ENCODE data around the gene TREML4.

Gene TREML4

DNA sequence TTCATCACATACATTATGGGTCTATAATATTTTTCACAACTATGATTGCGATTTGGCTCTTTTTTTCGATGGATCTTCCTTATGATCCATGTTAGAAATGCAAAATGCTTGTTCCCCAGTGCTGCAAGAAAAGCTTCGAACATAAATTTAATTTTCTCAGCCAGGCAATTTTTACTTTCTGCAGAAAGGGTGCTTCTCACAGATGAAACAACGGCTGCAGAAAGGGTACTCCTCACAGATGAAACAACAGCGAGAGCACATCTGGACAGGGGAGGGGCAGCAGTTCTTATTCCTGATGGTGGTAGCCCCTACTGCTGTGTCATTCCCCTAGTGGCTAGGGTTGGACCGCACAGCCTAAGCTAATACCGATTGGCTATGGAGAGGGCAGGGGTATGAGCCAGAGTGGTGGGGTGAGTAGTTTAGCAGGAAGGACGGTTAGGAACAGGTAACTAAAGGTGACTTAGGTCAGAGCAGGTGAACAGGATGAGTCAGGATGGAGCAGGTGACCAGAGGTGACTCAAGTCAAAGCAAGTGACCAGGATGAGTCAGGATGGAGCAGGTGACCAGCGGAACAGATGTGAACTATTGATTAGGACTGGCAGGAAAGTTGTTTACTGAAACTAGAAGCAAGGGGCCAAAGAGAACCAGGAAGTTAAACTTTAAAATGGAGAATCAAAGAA is 13.4 kb upstream of the TREML4 start:
- Histone ChIP-seq H3K9me3 (ENCODE audit: control insufficient read depth, low read length) (peaks cover 3% of the 10 kb centered on the region), H3K9ac (no peak overlapping the region), H3K4me1 (no peaks in the 10 kb centered on the region), H3K4me3 (ENCODE audit: low read depth, low read length) (no peak overlapping the region), H3K36me3 (ENCODE audit: control insufficient read depth, insufficient read depth, low read length) (no peaks in the 10 kb centered on the region), H2AFZ (no peak overlapping the region), H3K4me2 (ENCODE audit: low read length) (no peak overlapping the region), H3K79me2 (no peaks in the 10 kb centered on the region), H3K27ac (no peak overlapping the region), H3K27me3 (ENCODE audit: control insufficient read depth, insufficient read depth, low read length) (no peaks in the 10 kb centered on the region)
- TF ChIP-seq, protein P1, sequence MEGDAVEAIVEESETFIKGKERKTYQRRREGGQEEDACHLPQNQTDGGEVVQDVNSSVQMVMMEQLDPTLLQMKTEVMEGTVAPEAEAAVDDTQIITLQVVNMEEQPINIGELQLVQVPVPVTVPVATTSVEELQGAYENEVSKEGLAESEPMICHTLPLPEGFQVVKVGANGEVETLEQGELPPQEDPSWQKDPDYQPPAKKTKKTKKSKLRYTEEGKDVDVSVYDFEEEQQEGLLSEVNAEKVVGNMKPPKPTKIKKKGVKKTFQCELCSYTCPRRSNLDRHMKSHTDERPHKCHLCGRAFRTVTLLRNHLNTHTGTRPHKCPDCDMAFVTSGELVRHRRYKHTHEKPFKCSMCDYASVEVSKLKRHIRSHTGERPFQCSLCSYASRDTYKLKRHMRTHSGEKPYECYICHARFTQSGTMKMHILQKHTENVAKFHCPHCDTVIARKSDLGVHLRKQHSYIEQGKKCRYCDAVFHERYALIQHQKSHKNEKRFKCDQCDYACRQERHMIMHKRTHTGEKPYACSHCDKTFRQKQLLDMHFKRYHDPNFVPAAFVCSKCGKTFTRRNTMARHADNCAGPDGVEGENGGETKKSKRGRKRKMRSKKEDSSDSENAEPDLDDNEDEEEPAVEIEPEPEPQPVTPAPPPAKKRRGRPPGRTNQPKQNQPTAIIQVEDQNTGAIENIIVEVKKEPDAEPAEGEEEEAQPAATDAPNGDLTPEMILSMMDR (IDR thresholded peaks at IDR 0.05), result no peak

DNA sequence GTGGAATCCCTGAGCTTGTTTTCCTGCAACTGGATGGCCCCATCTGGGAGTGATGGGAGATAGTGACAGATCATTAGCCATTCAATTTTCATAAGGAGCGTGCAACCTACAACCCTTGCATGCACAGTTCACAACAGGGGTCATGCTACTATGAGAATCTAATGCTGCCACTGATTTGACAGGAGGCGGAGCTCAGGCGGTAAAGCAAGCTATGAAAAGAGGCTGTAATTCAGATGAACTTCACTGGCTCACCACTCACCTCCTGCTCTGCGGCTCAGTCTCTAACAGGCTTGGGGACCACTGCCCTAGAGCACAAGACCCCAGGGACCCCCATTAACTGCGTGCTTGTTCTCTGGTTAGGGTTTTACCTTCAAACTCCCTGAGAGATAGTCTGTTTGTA is 12.4 kb upstream of the TREML4 start:
- H3K4me1 ChIP-seq, result no peaks in the 10 kb centered on the region
- H3K9me3 ChIP-seq (ENCODE audit: control insufficient read depth, low read length), result peaks cover 3% of the 10 kb centered on the region
- no peak overlapping the region for H3K27ac ChIP-seq
- no peaks in the 10 kb centered on the region for H3K27me3 ChIP-seq (ENCODE audit: control insufficient read depth, insufficient read depth, low read length)
- no peak overlapping the region for H2AFZ ChIP-seq
- no peak overlapping the region for H3K9ac ChIP-seq
- no peak overlapping the region for H3K4me2 ChIP-seq (ENCODE audit: low read length)
- no peaks in the 10 kb centered on the region for H3K79me2 ChIP-seq
- no peak overlapping the region for H3K4me3 ChIP-seq (ENCODE audit: low read depth, low read length)
- H3K36me3 ChIP-seq (ENCODE audit: control insufficient read depth, insufficient read depth, low read length), result no peaks in the 10 kb centered on the region
- TF ChIP-seq, protein P1 (IDR thresholded peaks at IDR 0.05), result no peak

DNA sequence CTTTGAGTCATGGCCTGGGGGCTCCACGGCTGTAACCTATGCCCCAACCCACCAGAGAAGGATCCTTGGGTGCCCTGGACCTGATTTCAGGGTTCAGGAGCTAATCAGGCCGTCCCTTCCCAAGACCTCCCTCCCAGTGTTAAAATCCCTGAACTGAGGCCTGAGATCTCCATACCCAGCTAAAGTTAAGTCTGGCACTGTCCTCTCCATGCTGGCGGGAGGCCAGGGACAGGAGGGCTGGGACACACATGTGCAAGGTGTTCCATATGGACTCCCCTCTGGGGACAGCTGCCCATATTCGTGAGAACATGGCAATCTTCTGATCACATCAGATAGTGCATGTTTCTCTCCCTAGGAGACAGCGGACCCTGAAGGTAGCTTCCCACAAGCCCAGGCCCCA is 11.5 kb upstream of the TREML4 start:
- no peaks in the 10 kb centered on the region for H3K4me1 ChIP-seq
- H3K27ac ChIP-seq, result no peak overlapping the region
- TF ChIP-seq, protein P1 (IDR thresholded peaks at IDR 0.05), result no peak
- H3K27me3 ChIP-seq (ENCODE audit: control insufficient read depth, insufficient read depth, low read length), result no peaks in the 10 kb centered on the region
- no peaks in the 10 kb centered on the region for H3K36me3 ChIP-seq (ENCODE audit: control insufficient read depth, insufficient read depth, low read length)
- H3K9me3 ChIP-seq (ENCODE audit: control insufficient read depth, low read length), result peaks cover 3% of the 10 kb centered on the region
- no peak overlapping the region for H3K4me3 ChIP-seq (ENCODE audit: low read depth, low read length)
- no peak overlapping the region for H3K9ac ChIP-seq
- no peak overlapping the region for H3K4me2 ChIP-seq (ENCODE audit: low read length)
- H2AFZ ChIP-seq, result no peak overlapping the region
- H3K79me2 ChIP-seq, result no peaks in the 10 kb centered on the region

DNA sequence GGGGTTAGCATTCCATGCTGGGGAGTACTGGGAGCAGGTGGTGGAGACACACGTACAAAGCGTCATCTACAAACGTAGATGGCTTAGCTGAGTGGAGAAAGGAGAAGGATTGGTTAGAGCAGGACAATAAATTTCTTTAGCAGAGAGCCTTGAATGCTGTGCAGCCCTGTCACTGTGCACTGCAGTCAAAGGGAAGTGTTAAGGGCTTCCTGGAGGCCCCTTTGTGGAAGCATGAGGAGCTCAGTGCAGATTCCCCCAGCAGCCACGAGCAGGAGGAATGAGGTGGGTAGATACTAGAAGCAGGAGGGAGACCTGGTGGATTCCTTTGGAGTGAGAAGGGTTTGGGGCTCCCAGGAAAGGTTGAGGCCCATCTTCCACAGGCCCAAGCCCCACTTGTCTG is 6.1 kb upstream of the TREML4 start:
- H3K4me2 ChIP-seq (ENCODE audit: low read length), result no peak overlapping the region
- no peak overlapping the region for H2AFZ ChIP-seq
- no peak overlapping the region for H3K27ac ChIP-seq
- no peaks in the 10 kb centered on the region for H3K4me1 ChIP-seq
- H3K27me3 ChIP-seq (ENCODE audit: control insufficient read depth, insufficient read depth, low read length), result no peaks in the 10 kb centered on the region
- H3K9me3 ChIP-seq (ENCODE audit: control insufficient read depth, low read length), result no peaks in the 10 kb centered on the region
- no peak overlapping the region for H3K9ac ChIP-seq
- H3K36me3 ChIP-seq (ENCODE audit: control insufficient read depth, insufficient read depth, low read length), result no peaks in the 10 kb centered on the region
- no peak overlapping the region for H3K4me3 ChIP-seq (ENCODE audit: low read depth, low read length)
- TF ChIP-seq, protein P1 (IDR thresholded peaks at IDR 0.05), result no peak
- no peaks in the 10 kb centered on the region for H3K79me2 ChIP-seq

DNA sequence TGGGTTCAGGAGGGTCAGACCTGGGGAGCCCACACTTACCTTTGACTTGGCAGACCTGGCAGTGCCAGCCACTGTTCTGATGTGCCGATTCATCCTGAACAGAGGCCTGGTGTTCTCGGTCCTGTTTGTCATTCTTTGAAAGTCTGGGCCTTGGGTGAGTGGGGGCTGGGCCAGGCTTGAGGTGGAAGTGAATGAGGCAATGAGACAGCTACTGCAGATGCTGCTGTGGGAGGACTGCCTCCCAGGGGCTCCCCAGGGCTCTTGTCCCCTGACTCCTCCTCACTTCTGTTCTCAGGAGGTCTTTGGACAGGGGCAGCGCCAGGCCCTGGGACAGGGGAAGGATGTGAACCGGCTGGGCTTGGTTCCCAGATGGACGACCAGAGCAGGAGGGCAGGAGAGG is 5.6 kb upstream of the TREML4 start:
- H3K4me1 ChIP-seq, result no peaks in the 10 kb centered on the region
- no peak overlapping the region for H3K9ac ChIP-seq
- H3K36me3 ChIP-seq (ENCODE audit: control insufficient read depth, insufficient read depth, low read length), result no peaks in the 10 kb centered on the region
- TF ChIP-seq, protein P1 (IDR thresholded peaks at IDR 0.05), result no peak
- H3K27me3 ChIP-seq (ENCODE audit: control insufficient read depth, insufficient read depth, low read length), result no peaks in the 10 kb centered on the region
- no peak overlapping the region for H3K4me2 ChIP-seq (ENCODE audit: low read length)
- no peak overlapping the region for H3K4me3 ChIP-seq (ENCODE audit: low read depth, low read length)
- H3K79me2 ChIP-seq, result no peaks in the 10 kb centered on the region
- no peak overlapping the region for H2AFZ ChIP-seq
- no peaks in the 10 kb centered on the region for H3K9me3 ChIP-seq (ENCODE audit: control insufficient read depth, low read length)
- H3K27ac ChIP-seq, result no peak overlapping the region
